Tibial nerve (tissue), 4 donors: Measurements from ENCODE around the gene ADAMTS2. TPM values are rescaled to one million over a fixed set of nuclear protein-coding genes. Genes with fewer than 3 reads are reported as not detected.

Source experiments
- DNase-seq, 2 donors: peaks; one replicate each; pipeline ENCODE4 v3.0.0-alpha.2; 2019; ENCODE audit warnings: low spot score in 2 of 2
- H3K27ac ChIP-seq, 4 donors: fragments of 200-600 bp; sonication (generic) in 3 of 4; one replicate each; pipeline ENCODE4 v1.5.1; 2017 to 2019; ENCODE audit warnings: mild to moderate bottlenecking in 1 of 4
- H3K27me3 ChIP-seq, 2 donors: fragments of 200-600 bp; sonication (generic) in 1 of 2; one replicate each; pipeline versions ENCODE4 v1.5.1 to v1.6.0; 2017 to 2019
- H3K36me3 ChIP-seq, 3 donors: fragments of 200-600 bp; sonication (generic); one replicate each; pipeline ENCODE4 v1.5.1; 2018 to 2019
- H3K4me1 ChIP-seq, 4 donors: fragments of 200-600 bp; sonication (generic) in 3 of 4; one replicate each; pipeline ENCODE4 v1.5.1; 2017 to 2019
- H3K4me3 ChIP-seq, 4 donors: fragments of 200-600 bp; sonication (generic) in 3 of 4; one replicate each; pipeline ENCODE4 v1.5.1; 2017 to 2019; ENCODE audit warnings: mild to moderate bottlenecking in 1 of 4, moderate library complexity in 1 of 4
- H3K9me3 ChIP-seq, 4 donors: fragments of 200-600 bp; sonication (generic) in 3 of 4; one replicate each; pipeline ENCODE4 v1.5.1; 2017 to 2019
- EP300 ChIP-seq, 2 donors: sonication (generic); formaldehyde crosslinking; IDR thresholded peaks; one replicate each; pipeline ENCODE4 v1.6.1; 2017; ENCODE audit warnings: antibody characterized with exemption in 2 of 2, mild to moderate bottlenecking in 1 of 2
- POLR2A ChIP-seq, 2 donors: fragments of 450-650 bp; IDR thresholded peaks; one replicate each; pipeline ENCODE4 v1.6.1; 2017; ENCODE audit warnings: antibody characterized with exemption in 2 of 2, mild to moderate bottlenecking in 2 of 2, moderate library complexity in 2 of 2
- WGBS, 2 donors: methylation state at CpG; one replicate each; pipeline ENCODE4 v1.1.5; 2018; 5-methylcytosine and 5-hydroxymethylcytosine counted together
- total RNA-seq, 4 donors: library from RNA; depleted of rRNA; stranded (reverse); fragments of >200 nt; gene quantifications; one replicate each; pipeline ENCODE4 v1.1.0, GENCODE V29; 2016
- TF ChIP-seq, protein P1 (sequence below), 5 experiments: fragments of 200-600 bp in 3 of 5; fragments of 450-650 bp in 2 of 5; sonication (generic) in 3 of 5; IDR thresholded peaks; one replicate each; pipeline ENCODE4 v1.5.1; 2016 to 2019; ENCODE audit warnings: antibody characterized with exemption in 5 of 5, mild to moderate bottlenecking in 3 of 5, moderate library complexity in 2 of 5

Gene ADAMTS2
- total RNA-seq, 4 donors from 2014 or later: 23.2 to 58.8 (median 47.2) TPM

DNA sequence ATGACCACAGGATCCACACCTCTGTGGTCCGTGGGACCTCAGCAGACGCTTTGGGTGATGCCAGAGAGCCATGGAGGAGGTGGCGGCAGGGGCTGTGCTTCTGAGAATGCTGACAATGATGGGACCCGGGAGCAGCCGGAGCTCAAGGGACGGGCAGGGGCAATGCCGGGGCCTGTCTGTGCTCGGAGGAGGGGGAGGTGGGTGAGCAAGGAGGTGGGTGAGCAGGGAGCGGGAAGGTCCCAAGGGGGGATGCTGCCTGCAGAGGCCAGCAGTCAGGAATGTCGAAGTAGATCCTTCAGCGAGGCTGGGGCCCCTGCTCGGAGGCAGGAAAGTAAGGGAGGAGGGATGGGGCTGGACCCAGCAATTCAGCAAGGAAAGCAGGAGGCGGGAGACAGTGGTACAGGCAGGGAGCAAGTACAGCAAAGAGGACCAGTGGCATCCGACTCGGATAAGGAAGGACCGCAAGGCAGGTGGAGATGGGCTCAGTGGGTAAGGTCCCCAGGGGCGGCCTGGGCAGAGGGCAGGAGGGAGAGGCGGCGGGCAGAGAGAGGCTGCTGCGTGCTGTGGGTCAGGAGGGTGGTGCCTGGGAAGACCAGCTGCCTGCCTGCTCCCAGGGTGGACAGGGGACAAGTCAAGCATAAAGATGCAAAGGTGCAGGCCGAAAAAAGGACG, 49.0 kb downstream of the ADAMTS2 start:
- 86 to 88% methylated on average over 22 of the region's 22 CpGs for WGBS, 2 donors
- no peak for TF ChIP-seq EP300 (IDR thresholded peaks at IDR 0.05)
- TF ChIP-seq, protein P1, sequence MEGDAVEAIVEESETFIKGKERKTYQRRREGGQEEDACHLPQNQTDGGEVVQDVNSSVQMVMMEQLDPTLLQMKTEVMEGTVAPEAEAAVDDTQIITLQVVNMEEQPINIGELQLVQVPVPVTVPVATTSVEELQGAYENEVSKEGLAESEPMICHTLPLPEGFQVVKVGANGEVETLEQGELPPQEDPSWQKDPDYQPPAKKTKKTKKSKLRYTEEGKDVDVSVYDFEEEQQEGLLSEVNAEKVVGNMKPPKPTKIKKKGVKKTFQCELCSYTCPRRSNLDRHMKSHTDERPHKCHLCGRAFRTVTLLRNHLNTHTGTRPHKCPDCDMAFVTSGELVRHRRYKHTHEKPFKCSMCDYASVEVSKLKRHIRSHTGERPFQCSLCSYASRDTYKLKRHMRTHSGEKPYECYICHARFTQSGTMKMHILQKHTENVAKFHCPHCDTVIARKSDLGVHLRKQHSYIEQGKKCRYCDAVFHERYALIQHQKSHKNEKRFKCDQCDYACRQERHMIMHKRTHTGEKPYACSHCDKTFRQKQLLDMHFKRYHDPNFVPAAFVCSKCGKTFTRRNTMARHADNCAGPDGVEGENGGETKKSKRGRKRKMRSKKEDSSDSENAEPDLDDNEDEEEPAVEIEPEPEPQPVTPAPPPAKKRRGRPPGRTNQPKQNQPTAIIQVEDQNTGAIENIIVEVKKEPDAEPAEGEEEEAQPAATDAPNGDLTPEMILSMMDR (IDR thresholded peaks at IDR 0.05): no peak
- TF ChIP-seq POLR2A (IDR thresholded peaks at IDR 0.05): no peak
- DNase-seq: no peak
- no peak overlapping the region for H3K4me3 ChIP-seq
- no peak overlapping the region for H3K27ac ChIP-seq
- H3K36me3 ChIP-seq: no peaks in the 10 kb centered on the region
- H3K27me3 ChIP-seq: no peaks in the 10 kb centered on the region
- peaks cover 0 to 30% (median 0%) of the 10 kb centered on the region in 4 donors for H3K4me1 ChIP-seq
- peaks cover 0 to 12% (median 0%) of the 10 kb centered on the region in 4 donors for H3K9me3 ChIP-seq

- Histone ChIP-seq H3K4me3 (no peak overlapping the region), H3K36me3 (no peaks in the 10 kb centered on the region), H3K9me3 (peaks cover 0 to 12% (median 0%) of the 10 kb centered on the region in 4 donors), H3K27me3 (no peaks in the 10 kb centered on the region), H3K27ac (no peak overlapping the region), H3K4me1 (peaks cover 0 to 25% (median 0%) of the 10 kb centered on the region in 4 donors)
- TF ChIP-seq, protein P1 (IDR thresholded peaks at IDR 0.05): no peak
- TF ChIP-seq EP300 (IDR thresholded peaks at IDR 0.05) (no peak), POLR2A (IDR thresholded peaks at IDR 0.05) (no peak)
- WGBS, 2 donors: 81 to 86% methylated on average over 10 of the region's 10 CpGs
- no peak for DNase-seq
These were observed 49.5 kb downstream of the ADAMTS2 start for GRCh38 chr5:179295778-179296149.

- Histone ChIP-seq H3K36me3 (no peaks in the 10 kb centered on the region), H3K4me3 (no peak overlapping the region), H3K9me3 (peaks cover 0 to 12% (median 0%) of the 10 kb centered on the region in 4 donors), H3K27me3 (no peaks in the 10 kb centered on the region), H3K27ac (no peak overlapping the region), H3K4me1 (peaks cover 0 to 24% (median 0%) of the 10 kb centered on the region in 4 donors)
- 76 to 80% methylated on average over 19 of the region's 19 CpGs for WGBS, 2 donors
- TF ChIP-seq POLR2A (IDR thresholded peaks at IDR 0.05) (no peak), EP300 (IDR thresholded peaks at IDR 0.05) (no peak)
- TF ChIP-seq, protein P1 (IDR thresholded peaks at IDR 0.05): no peak
- DNase-seq: no peak
These were observed 50.1 kb downstream of the ADAMTS2 start for GRCh38 chr5:179294891-179295777.

DNA sequence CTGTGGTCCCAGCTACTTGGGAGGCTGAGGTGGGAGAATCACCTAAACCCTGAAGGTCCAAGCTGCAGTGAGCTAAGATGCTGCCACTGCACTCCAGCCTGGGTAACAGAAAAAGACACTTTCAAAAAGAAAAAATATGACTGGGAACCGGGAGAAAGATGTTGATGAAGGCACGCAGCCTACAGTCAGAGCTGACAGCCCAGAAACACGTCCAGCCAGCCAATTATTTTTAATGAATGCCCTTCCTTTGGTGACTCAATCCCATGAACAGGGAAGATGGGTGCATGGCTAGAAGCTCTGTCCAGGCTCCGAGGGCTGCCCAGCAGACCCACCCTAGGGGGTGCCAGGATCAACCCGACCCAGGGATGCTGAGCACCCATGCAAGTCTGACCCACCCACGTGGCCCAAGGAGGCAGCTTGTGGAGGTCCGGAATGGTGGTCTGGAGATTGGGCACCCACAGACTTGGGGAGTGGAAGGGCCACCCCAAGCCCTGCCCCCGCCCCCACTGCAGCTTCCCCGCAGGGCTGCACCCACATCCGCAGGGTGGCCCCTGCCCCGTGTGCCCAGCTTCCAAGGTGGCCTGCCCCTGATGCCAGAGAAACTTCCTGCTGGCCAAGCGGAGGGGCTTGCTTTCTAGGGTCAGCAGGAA, 51.0 kb downstream of the ADAMTS2 start:
- H3K27ac ChIP-seq: no peak overlapping the region
- H3K36me3 ChIP-seq: no peaks in the 10 kb centered on the region
- peaks cover 0 to 12% (median 0%) of the 10 kb centered on the region in 4 donors for H3K9me3 ChIP-seq
- 73 to 89% methylated on average over 8 to 11 of the region's 12 CpGs for WGBS, 2 donors
- TF ChIP-seq, protein P1 (IDR thresholded peaks at IDR 0.05): no peak
- no peak for TF ChIP-seq POLR2A (IDR thresholded peaks at IDR 0.05)
- no peak for TF ChIP-seq EP300 (IDR thresholded peaks at IDR 0.05)
- H3K4me3 ChIP-seq: no peak overlapping the region
- no peaks in the 10 kb centered on the region for H3K27me3 ChIP-seq
- peaks cover 0 to 24% (median 0%) of the 10 kb centered on the region in 4 donors for H3K4me1 ChIP-seq
- no peak for DNase-seq
